H1 (cell line): Measurements from ENCODE around the gene RMND5B. TPM values are rescaled to one million over a fixed set of nuclear protein-coding genes. Genes with fewer than 3 reads are reported as not detected.

Experiments used
- CBX8 ChIP-seq: fragments of 300-800, 300-1000 bp; sonication (generic); IDR thresholded peaks from 2 replicates; pipeline ENCODE4 v1.7.1; 2016; ENCODE audit warnings: low read depth, low read length, borderline replicate concordance
- NRF1 ChIP-seq: IDR thresholded peaks from 2 replicates; pipeline ENCODE4 v1.6.1; 2011; ENCODE audit warnings: mild to moderate bottlenecking, low read depth, low read length, improper control_type of control experiment
- TAF1 ChIP-seq: IDR thresholded peaks from 2 replicates; pipeline ENCODE4 v1.6.1; 2011; ENCODE audit warnings: mild to moderate bottlenecking, low read depth, low read length
- polyA plus RNA-seq, 7 experiments: library from polyadenylated mRNA; depleted of rRNA in 3 of 7; stranded (reverse) in 5 of 7; unstranded in 2 of 7; fragments of >200 nt in 5 of 7; fragments of 200-250 nt in 2 of 7; gene quantifications; 1 replicate in 5 of 7; 2 replicates in 1 of 7; 4 replicates in 1 of 7; pipeline versions ENCODE4 v1.2.1 to v1.2.3, GENCODE V29; 2011 to 2013; ENCODE audit warnings: missing spikeins in 2 of 7, mixed read lengths in 2 of 7
- total RNA-seq: library from RNA; stranded (reverse); fragmentation: NEBNext Ultra II Directional; extraction: Animal tissue kit (Norgen Biotek cat#: 25700); gene quantifications from 2 replicates; pipeline ENCODE4 v1.2.1, GENCODE V29; 2021
- TF ChIP-seq, protein P1 (sequence below): fragments of 300-600 bp; sonication (generic); IDR thresholded peaks from 2 replicates; pipeline ENCODE4 v1.7.1; 2012; ENCODE audit warnings: low read length, moderate library complexity, mild to moderate bottlenecking, inconsistent platforms; ENCODE audit not compliant: insufficient replicate concordance
- TF ChIP-seq, protein P2 (sequence below): IDR thresholded peaks from 2 replicates; pipeline ENCODE4 v1.6.1; 2012; ENCODE audit warnings: inconsistent platforms

Gene RMND5B
- total and polyA plus RNA-seq, 2 of the 8 experiments (the other 6 are each of a cell fraction or from before 2014, with no cell fraction given), result 75.9 to 90.2 TPM

DNA sequence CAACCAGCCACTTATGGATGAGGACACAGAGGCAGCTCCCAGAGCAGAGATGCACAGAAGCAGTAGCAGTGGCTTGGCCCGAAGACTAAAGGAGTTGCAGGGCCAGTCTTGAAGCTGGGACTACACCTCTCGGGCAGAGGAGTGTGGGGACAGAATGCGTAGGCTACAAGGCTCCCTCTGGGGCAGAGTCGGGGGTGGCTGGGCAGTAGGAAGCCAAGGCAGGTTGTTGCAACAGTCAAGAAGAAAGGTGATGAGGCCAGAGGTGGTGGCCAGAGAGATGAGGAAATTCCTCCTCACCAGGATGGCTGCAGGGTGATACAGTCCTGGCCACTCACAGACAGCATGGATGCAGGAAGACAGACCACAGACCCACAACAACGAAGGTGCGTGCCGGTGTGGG, 22.4 kb upstream of the RMND5B start (continued):
- TF ChIP-seq, protein P1, sequence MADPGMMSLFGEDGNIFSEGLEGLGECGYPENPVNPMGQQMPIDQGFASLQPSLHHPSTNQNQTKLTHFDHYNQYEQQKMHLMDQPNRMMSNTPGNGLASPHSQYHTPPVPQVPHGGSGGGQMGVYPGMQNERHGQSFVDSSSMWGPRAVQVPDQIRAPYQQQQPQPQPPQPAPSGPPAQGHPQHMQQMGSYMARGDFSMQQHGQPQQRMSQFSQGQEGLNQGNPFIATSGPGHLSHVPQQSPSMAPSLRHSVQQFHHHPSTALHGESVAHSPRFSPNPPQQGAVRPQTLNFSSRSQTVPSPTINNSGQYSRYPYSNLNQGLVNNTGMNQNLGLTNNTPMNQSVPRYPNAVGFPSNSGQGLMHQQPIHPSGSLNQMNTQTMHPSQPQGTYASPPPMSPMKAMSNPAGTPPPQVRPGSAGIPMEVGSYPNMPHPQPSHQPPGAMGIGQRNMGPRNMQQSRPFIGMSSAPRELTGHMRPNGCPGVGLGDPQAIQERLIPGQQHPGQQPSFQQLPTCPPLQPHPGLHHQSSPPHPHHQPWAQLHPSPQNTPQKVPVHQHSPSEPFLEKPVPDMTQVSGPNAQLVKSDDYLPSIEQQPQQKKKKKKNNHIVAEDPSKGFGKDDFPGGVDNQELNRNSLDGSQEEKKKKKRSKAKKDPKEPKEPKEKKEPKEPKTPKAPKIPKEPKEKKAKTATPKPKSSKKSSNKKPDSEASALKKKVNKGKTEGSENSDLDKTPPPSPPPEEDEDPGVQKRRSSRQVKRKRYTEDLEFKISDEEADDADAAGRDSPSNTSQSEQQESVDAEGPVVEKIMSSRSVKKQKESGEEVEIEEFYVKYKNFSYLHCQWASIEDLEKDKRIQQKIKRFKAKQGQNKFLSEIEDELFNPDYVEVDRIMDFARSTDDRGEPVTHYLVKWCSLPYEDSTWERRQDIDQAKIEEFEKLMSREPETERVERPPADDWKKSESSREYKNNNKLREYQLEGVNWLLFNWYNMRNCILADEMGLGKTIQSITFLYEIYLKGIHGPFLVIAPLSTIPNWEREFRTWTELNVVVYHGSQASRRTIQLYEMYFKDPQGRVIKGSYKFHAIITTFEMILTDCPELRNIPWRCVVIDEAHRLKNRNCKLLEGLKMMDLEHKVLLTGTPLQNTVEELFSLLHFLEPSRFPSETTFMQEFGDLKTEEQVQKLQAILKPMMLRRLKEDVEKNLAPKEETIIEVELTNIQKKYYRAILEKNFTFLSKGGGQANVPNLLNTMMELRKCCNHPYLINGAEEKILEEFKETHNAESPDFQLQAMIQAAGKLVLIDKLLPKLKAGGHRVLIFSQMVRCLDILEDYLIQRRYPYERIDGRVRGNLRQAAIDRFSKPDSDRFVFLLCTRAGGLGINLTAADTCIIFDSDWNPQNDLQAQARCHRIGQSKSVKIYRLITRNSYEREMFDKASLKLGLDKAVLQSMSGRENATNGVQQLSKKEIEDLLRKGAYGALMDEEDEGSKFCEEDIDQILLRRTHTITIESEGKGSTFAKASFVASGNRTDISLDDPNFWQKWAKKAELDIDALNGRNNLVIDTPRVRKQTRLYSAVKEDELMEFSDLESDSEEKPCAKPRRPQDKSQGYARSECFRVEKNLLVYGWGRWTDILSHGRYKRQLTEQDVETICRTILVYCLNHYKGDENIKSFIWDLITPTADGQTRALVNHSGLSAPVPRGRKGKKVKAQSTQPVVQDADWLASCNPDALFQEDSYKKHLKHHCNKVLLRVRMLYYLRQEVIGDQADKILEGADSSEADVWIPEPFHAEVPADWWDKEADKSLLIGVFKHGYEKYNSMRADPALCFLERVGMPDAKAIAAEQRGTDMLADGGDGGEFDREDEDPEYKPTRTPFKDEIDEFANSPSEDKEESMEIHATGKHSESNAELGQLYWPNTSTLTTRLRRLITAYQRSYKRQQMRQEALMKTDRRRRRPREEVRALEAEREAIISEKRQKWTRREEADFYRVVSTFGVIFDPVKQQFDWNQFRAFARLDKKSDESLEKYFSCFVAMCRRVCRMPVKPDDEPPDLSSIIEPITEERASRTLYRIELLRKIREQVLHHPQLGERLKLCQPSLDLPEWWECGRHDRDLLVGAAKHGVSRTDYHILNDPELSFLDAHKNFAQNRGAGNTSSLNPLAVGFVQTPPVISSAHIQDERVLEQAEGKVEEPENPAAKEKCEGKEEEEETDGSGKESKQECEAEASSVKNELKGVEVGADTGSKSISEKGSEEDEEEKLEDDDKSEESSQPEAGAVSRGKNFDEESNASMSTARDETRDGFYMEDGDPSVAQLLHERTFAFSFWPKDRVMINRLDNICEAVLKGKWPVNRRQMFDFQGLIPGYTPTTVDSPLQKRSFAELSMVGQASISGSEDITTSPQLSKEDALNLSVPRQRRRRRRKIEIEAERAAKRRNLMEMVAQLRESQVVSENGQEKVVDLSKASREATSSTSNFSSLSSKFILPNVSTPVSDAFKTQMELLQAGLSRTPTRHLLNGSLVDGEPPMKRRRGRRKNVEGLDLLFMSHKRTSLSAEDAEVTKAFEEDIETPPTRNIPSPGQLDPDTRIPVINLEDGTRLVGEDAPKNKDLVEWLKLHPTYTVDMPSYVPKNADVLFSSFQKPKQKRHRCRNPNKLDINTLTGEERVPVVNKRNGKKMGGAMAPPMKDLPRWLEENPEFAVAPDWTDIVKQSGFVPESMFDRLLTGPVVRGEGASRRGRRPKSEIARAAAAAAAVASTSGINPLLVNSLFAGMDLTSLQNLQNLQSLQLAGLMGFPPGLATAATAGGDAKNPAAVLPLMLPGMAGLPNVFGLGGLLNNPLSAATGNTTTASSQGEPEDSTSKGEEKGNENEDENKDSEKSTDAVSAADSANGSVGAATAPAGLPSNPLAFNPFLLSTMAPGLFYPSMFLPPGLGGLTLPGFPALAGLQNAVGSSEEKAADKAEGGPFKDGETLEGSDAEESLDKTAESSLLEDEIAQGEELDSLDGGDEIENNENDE, result no peak
- no peak for TF ChIP-seq CBX8
- TF ChIP-seq NRF1, result no peak
- no peak for TF ChIP-seq TAF1
- TF ChIP-seq, protein P2, sequence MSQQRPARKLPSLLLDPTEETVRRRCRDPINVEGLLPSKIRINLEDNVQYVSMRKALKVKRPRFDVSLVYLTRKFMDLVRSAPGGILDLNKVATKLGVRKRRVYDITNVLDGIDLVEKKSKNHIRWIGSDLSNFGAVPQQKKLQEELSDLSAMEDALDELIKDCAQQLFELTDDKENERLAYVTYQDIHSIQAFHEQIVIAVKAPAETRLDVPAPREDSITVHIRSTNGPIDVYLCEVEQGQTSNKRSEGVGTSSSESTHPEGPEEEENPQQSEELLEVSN, result no peak
